Keratinocyte (primary cell): ENCODE results near the gene CTAGE1. TPM values are rescaled to one million over a fixed set of nuclear protein-coding genes. Genes with fewer than 3 reads are reported as not detected.

Experiments used
- DNase-seq: peaks from one replicate; pipeline ENCODE4 v3.0.0-alpha.2; 2011; ENCODE audit warnings: low read depth, missing footprints, low spot score
- FAIRE-seq: peaks from 2 replicates; lab custom pipeline; 2011; peaks lifted over from hg19 to GRCh38; lab: Jason Lieb, UNC
- H2AFZ ChIP-seq: 2 replicates; pipeline ENCODE4 v1.6.0; 2012; ENCODE audit warnings: low read length, control low read depth, inconsistent platforms; ENCODE audit not compliant: control insufficient read depth
- H3K27ac ChIP-seq: 2 replicates; pipeline ENCODE4 v1.5.1; 2011; ENCODE audit warnings: low read length; ENCODE audit not compliant: control insufficient read depth, insufficient read depth
- H3K27me3 ChIP-seq: 3 replicates; pipeline ENCODE4 v1.6.0; 2011; ENCODE audit warnings: low read length; ENCODE audit not compliant: control insufficient read depth, insufficient read depth; ENCODE audit errors: extremely low read depth
- H3K36me3 ChIP-seq, 2 experiments: 2 replicates in 1 of 2; 3 replicates in 1 of 2; pipeline ENCODE4 v1.5.1; 2011; ENCODE audit warnings: low read length in 2 of 2, mild to moderate bottlenecking in 1 of 2; ENCODE audit not compliant: control insufficient read depth in 2 of 2, insufficient read depth in 2 of 2; ENCODE audit errors: extremely low read depth in 1 of 2
- H3K4me1 ChIP-seq: 3 replicates; pipeline ENCODE4 v1.5.1; 2011; ENCODE audit warnings: low read length; ENCODE audit not compliant: control insufficient read depth, insufficient read depth; ENCODE audit errors: extremely low read depth
- H3K4me2 ChIP-seq: 3 replicates; pipeline ENCODE4 v1.6.0; 2011; ENCODE audit warnings: low read depth, low read length; ENCODE audit not compliant: control insufficient read depth, insufficient read depth; ENCODE audit errors: extremely low read depth
- H3K4me3 ChIP-seq, 3 experiments: fragments of 200-600 bp in 1 of 3; sonication (generic) in 1 of 3; 2 replicates in 2 of 3; 3 replicates in 1 of 3; pipeline ENCODE4 v1.5.1; 2011 to 2016; ENCODE audit warnings: low read length in 3 of 3, mild to moderate bottlenecking in 3 of 3, control low read depth in 2 of 3, inconsistent platforms in 1 of 3, low read depth in 1 of 3, mixed read lengths in 1 of 3, mixed run types in 1 of 3, moderate library complexity in 1 of 3; ENCODE audit not compliant: control insufficient read depth in 2 of 3, insufficient read depth in 2 of 3; ENCODE audit errors: extremely low read depth in 1 of 3
- H3K79me2 ChIP-seq: 2 replicates; pipeline ENCODE4 v1.6.0; 2012; ENCODE audit warnings: low read length; ENCODE audit not compliant: control insufficient read depth, insufficient read depth
- H3K9ac ChIP-seq: 3 replicates; pipeline ENCODE4 v1.6.0; 2011; ENCODE audit warnings: low read length; ENCODE audit not compliant: control insufficient read depth, insufficient read depth; ENCODE audit errors: extremely low read depth
- H3K9me1 ChIP-seq: 3 replicates; pipeline ENCODE4 v1.6.0; 2011; ENCODE audit warnings: low read length; ENCODE audit not compliant: control insufficient read depth, insufficient read depth; ENCODE audit errors: extremely low read depth
- H3K9me3 ChIP-seq: 2 replicates; pipeline ENCODE4 v1.5.1; 2012; ENCODE audit warnings: low read depth, low read length; ENCODE audit not compliant: control insufficient read depth
- H4K20me1 ChIP-seq: 3 replicates; pipeline ENCODE4 v1.6.0; 2011; ENCODE audit warnings: low read length; ENCODE audit not compliant: control insufficient read depth, insufficient read depth; ENCODE audit errors: extremely low read depth
- CTCF ChIP-seq, 3 experiments: IDR thresholded peaks in 1 of 3; conservative IDR thresholded peaks in 1 of 3; optimal IDR thresholded peaks in 1 of 3; 2 replicates in 2 of 3; 3 replicates in 1 of 3; pipeline versions ENCODE3 to v1.5.1; 2011; ENCODE audit warnings: low read length in 3 of 3, mild to moderate bottlenecking in 3 of 3, moderate library complexity in 2 of 3, control low read depth in 1 of 3, inconsistent platforms in 1 of 3; ENCODE audit not compliant: insufficient read depth in 2 of 3; ENCODE audit errors: extremely low read depth in 1 of 3
- EZH2 ChIP-seq: IDR thresholded peaks from one replicate; pipeline ENCODE4 v1.6.1; 2012; ENCODE audit warnings: inconsistent platforms, mild to moderate bottlenecking, low read length, moderate library complexity
- dilution Hi-C: fragments of 300-500 bp; cut with MboI; formaldehyde crosslinking; loops from one replicate; pipeline ENCODE4 v1.7.0; 2020; ENCODE audit warnings: low sequenced_read_pairs; ENCODE audit not compliant: extremely low pct_ligation_motif_present
- polyA plus RNA-seq, 5 experiments: library from polyadenylated mRNA; depleted of rRNA in 3 of 5; stranded (reverse) in 3 of 5; stranded (forward) in 1 of 5; unstranded in 1 of 5; fragments of >200 nt; gene quantifications; 1 replicate in 1 of 5; 2 replicates in 3 of 5; 3 replicates in 1 of 5; pipeline versions ENCODE4 v1.2.1 to v1.2.3, GENCODE V29; 2011 to 2012; ENCODE audit warnings: missing spikeins in 2 of 5, low read depth in 1 of 5, low replicate concordance in 1 of 5

The CTAGE1 gene
- polyA plus RNA-seq, 1 donor (not counting 4 experiments of a cell fraction or from before 2014, with no cell fraction given), result not detected

- Histone ChIP-seq H3K9me3 (no peaks in the 10 kb centered on the region), H4K20me1 (no peaks in the 10 kb centered on the region), H3K9ac (no peak overlapping the region), H3K79me2 (no peaks in the 10 kb centered on the region), H2AFZ (no peak overlapping the region), H3K9me1 (no peaks in the 10 kb centered on the region), H3K4me3 (no peak overlapping the region), H3K4me2 (no peak overlapping the region), H3K27me3 (no peaks in the 10 kb centered on the region), H3K36me3 (no peaks in the 10 kb centered on the region), H3K4me1 (no peaks in the 10 kb centered on the region), H3K27ac (no peak overlapping the region)
- dilution Hi-C loops, result no loop called here
- FAIRE-seq (no peak), DNase-seq (no peak)
- TF ChIP-seq CTCF (optimal IDR thresholded peaks at IDR 0.05 in 1 of 3, IDR thresholded peaks at IDR 0.05 in 1 of 3, conservative IDR thresholded peaks at IDR 0.05 in 1 of 3; ENCODE audit: extremely low read depth in 1 of 3, insufficient read depth in 2 of 3, low read length in 3 of 3), result no peak
- no peak for TF ChIP-seq EZH2
Measured at GRCh38 chr18:22423878-22424564, 6.3 kb upstream of the CTAGE1 start.

- Histone ChIP-seq H3K9ac (no peak overlapping the region), H3K4me1 (no peaks in the 10 kb centered on the region), H4K20me1 (no peaks in the 10 kb centered on the region), H3K4me3 (no peak overlapping the region), H3K27ac (no peak overlapping the region), H3K4me2 (no peak overlapping the region), H3K27me3 (peaks cover under 1% of the 10 kb centered on the region), H3K36me3 (no peaks in the 10 kb centered on the region), H2AFZ (peak overlapping the region; percentile 24), H3K9me3 (peaks cover under 1% of the 10 kb centered on the region), H3K79me2 (no peaks in the 10 kb centered on the region), H3K9me1 (no peaks in the 10 kb centered on the region)
- dilution Hi-C loops, result no loop called here
- DNase-seq (no peak), FAIRE-seq (no peak)
- TF ChIP-seq CTCF (optimal IDR thresholded peaks at IDR 0.05 in 1 of 3, IDR thresholded peaks at IDR 0.05 in 1 of 3, conservative IDR thresholded peaks at IDR 0.05 in 1 of 3; ENCODE audit: extremely low read depth in 1 of 3, insufficient read depth in 2 of 3, low read length in 3 of 3), result no peak
- TF ChIP-seq EZH2, result no peak
Measured at GRCh38 chr18:22422909-22423548, 5.3 kb upstream of the CTAGE1 start.
